ENCODE results near the gene IGF2R.
"Not testable (repeated sequence)": the region's sequence is repeated elsewhere in the genome, so short reads cannot be mapped to it uniquely, and the experiment has no call there.

The IGF2R gene

GRCh38 chr6:160140493-160140892, 171.6 kb downstream of the IGF2R start:
- not testable (repeated sequence) for DNase-seq (ENCODE audit: low spot score)

- DNase-seq (ENCODE audit: low spot score) = no peak
Measured at GRCh38 chr6:160141001-160141726, 172.3 kb downstream of the IGF2R start.

- DNase-seq (ENCODE audit: low spot score) = no peak
Measured at GRCh38 chr6:160142115-160142715, 173.3 kb downstream of the IGF2R start.

GRCh38 chr6:160146454-160147145, 177.7 kb downstream of the IGF2R start:
- no peak for DNase-seq (ENCODE audit: low spot score)

GRCh38 chr6:160147146-160147536, 178.3 kb downstream of the IGF2R start:
- DNase-seq (ENCODE audit: low spot score) = no peak

- no peak for DNase-seq (ENCODE audit: low spot score)
Measured at GRCh38 chr6:160154471-160154870, 185.6 kb downstream of the IGF2R start.

- DNase-seq (ENCODE audit: low spot score) = no peak
Measured at GRCh38 chr6:160156842-160157241, 188.0 kb downstream of the IGF2R start.

- no peak for DNase-seq (ENCODE audit: low spot score)
Measured at GRCh38 chr6:160160450-160160849, 191.6 kb downstream of the IGF2R start.
